GM04503 (cell line): ENCODE measurements around the gene DIPK1A.

Experiments used
- DNase-seq: peaks from one replicate; pipeline ENCODE4 v3.0.0-alpha.2; 2012; ENCODE audit warnings: low read depth

The DIPK1A gene

DNA sequence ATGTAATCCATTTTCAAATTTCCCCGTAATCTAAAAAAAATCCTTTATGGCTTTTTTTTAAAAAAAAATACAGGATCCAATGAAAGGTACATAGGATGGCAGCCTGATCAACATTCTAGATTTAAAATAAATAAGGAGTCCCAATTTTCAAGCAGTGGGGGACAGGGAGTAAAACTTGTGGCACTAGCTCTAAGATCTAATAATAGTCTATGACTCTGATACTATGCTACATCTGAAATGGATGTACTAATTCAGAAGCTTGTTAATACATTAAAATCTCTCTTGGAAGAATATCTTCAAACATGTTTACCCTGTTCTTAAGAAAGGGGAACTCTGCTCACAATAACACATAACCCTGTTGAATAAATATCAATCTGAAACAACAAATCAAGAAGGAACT is 8.5 kb downstream of the DIPK1A start:
- DNase-seq = no peak

DNA sequence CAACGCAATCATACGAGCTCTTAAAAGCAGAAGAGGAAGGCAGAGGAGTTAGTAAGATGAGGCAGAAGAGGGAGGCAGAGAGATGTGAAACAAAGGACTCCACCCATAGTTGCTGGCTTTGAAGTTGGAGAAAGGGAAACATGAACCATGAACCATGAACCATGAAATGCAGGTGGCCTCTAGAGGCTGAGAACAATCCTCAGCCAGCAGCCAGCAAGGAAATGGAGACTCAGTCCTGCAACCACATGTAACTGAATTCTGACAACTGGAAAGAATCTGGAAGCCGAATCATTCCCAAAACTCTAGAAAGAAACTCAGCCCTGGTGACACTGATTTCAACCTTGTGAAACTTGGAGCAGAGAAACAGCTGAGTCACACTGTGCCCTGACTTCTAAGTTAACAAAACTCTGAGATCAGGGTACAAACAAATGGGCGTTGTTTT is 10.1 kb downstream of the DIPK1A start:
- peak; percentile 76 for DNase-seq

DNA sequence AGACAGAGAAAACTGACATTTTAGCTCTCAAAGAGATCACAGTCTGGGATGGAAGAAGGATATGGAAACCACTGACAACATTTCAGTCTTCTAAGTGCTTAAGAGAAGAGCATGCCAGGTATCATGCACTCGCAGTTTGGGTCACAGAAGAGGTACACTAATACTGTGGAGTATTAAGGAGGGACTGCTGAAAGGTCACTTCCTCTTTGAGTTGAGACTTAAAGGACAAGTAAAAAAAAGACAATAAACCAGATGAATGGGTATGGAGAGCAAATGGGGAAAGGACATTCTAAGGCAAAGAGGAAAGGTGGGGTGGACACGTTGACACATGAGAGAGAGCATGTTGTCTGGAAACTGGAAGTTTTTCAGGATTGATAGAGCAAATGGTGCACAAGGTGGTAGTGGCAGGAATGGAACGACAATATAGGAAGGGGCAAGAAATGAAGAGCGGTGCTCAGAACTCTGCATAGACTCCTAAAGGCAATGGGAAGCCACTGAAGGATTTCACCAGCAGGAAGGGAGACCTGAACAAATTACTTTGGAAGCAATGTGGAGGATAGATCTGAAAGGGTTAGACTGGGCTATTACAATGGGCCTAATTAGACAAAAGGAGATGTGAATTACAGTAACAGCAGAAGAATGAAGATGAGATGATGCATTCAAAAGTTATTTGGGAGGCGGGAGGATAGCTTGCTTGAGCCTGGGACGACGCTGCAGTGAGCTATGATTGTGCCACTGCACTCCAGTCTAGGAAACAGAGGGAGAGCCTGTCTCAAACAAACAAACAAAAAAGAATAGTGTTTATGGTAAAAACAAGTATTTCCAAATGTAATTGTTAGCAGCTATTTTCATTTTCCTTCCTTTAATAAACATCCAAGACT is 11.1 kb downstream of the DIPK1A start:
- peak; percentile 75 for DNase-seq

DNA sequence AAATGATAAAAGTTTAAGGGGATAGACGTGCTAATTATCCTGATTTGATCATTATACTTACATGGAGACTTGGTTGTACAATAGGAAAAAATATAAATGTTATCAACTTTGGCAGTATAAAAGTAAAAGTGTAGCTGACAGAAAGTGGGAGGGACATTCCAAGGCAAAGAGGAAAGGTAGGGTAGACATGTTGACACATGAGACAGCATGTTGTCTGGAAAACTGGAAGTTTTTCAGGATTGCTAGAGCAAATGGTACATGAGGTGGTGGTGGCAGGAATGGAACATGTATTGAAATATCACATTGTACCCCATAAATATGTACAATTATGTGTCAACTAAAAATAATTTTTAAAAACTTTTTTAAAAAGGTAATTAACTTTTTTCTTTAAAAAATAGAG is 13.2 kb downstream of the DIPK1A start:
- DNase-seq = no peak

DNA sequence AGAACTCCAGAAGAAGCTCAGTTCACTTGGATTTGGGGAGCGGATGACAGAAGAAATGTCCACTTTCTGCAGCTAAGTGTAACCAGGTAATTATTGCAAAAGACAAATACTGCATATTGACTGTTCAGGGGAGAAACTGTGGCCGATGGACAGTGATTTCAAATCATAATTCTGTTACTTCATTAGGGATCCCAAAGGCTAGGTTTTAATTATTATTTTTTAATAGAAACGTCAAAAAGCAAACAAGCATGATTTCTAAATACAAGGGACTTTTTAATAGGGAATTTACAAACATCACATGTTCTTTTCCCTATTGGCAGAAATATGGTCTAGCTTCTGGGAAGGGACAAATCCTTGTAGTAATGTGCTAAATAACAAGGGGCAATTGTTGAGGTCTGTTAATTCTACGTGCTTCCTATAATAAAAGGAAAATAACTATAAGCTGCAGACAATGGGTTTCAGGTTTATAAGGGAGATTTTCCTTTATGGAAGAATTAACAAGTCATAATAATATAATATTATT is 15.5 kb downstream of the DIPK1A start:
- no peak for DNase-seq

DNA sequence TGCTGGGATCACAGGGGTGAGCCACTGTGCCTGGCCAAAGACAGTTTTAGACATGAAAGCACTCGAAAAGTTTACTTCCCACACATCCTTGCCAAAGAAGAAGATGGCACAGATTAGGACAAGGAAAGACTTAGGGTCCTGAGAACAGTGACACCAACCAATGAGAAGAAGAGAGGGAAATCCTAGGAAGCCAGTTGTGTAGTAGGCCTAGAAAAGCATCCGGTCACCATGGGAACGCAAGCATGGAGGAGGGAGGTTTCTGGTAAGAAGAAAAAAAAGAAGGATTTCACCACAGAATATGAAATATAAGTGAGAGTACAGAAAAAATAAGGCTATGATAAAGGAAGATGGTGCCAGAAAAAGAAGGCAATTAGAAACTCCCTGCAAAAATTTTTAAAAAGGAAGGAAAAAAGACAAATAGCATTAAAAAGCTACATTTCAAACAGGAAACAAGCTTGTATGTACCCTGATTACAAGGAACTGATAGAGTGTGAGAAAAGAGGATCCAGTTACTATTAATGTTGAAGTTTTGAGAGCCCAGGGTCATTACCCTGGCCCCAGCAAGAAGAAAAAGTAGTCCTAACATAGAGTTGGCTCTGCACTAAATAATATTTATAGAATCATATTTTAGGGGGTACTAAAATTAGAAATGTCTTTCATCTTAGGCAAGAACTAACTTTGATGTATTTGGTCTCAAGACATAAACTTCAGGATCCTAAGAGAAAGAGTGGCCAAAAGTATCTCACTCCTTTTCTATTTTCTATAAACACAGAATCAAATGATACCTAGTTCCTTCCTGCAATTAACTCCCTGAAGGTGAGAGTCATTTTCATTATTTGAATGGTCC is 16.1 kb downstream of the DIPK1A start:
- no peak for DNase-seq

DNA sequence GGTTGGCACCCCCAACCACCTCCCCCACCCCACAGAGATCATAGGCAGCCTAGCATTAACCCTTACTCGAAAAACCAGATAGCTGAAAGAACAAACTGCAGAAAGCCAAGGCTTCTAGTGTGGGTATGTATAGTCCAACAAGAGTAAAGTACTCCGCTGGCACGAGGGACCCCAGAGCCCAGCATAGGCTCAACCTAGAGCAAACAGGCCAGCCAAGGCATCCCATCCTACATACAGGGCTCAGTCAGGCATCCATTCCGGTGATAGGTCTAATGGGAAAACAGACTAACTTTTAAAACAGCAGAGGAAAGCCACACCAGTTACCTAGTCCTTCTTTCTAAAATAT is 17.8 kb downstream of the DIPK1A start:
- DNase-seq = no peak

DNA sequence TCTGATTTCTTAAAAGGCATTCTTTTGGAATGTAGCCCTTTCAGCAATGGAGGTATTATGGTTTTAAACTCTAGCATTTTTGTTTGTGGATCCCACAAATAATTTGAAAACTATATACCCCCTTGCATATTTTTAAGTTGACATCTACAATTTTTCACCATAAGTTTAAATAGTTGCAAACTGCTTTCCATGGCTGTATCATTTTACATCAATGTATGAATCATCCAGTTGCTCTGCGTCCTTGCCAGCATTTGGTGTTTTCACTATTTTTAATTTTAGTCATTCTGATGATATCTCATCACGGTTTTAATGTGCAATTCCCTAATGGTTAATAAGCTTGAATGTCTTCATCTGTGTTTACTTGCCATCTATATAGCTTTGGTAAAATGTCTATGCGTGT is 20.7 kb downstream of the DIPK1A start:
- no peak for DNase-seq

DNA sequence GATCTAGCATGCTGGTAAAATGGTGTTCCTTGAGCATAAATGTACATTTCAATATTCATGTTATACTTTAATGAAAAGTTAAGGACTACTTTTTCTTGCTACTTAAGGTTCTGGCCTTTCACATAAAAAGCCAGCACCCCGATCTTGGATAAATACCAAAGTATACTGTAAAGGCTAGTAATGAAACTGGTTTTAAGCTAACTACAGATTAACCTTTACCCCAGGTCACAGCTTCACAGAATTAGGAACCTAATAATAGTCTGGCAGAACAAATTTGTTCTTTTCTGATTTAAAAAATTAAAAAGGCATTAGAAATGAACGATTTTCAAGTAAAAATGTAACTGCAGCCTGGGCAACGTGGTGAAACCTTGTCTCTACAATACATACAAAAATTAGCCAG is 23.5 kb downstream of the DIPK1A start:
- no peak for DNase-seq

DNA sequence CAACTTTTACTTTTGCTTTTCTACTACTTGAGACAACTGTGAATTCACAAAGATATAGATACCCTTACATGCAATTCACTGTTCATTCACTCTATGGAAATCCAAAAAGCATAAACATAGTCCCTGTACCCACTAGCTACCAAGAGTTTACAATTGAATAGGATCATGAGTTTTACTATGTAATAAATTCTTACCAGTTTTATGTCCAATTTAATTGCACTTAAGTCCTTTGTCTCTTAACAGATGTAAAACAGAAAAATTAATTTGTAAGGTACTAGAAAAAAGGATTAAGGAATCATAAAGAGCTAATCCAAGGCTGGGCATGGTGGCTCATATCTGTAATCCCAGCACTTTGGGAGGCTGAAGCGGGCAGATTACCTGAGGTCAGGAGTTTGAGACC is 24.4 kb downstream of the DIPK1A start:
- DNase-seq = no peak

DNA sequence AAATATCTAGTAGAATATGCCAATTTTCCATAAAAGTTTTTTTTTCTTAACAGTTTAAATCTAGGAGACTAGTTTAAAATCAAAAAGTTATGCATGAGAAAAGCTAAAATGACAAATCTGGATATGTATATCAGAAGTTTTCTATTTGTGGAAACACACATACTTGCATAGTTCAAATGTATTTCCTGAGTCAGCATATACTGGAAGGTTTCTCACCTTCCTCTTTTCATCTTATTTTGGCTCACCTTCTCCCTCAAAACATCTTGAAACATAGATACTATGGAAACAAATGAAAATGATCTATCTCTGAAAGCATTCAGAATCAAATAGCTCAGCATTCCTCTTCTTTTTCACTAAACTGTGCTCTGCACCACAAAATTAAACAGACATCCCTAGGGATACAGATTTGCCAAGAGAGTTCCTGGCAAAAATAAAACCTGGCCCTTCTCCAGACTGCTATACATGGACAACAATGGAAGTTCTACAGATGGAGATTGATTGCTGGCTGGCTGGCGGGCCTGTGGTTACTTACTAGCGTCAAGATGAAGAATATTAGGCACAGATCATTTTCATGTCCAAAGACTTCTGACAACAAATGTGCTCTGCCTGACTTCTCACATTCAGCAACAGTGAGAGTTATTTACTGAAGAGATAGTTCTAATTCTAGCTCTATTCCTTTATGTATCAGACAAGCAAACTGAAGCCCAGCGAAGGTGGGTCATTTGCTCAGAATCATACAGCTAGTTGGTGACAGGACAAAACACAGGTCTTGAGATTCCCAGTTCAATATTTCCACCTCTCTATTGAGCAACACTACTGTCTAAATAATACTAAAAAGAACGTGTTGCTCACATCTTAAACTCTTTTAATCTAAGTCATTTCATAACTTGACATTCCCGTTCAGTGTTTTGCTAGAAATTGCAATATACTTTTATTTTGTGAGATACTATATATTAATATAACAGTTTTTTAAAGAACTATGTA is 26.6 kb downstream of the DIPK1A start:
- DNase-seq = peak; percentile 97

DNA sequence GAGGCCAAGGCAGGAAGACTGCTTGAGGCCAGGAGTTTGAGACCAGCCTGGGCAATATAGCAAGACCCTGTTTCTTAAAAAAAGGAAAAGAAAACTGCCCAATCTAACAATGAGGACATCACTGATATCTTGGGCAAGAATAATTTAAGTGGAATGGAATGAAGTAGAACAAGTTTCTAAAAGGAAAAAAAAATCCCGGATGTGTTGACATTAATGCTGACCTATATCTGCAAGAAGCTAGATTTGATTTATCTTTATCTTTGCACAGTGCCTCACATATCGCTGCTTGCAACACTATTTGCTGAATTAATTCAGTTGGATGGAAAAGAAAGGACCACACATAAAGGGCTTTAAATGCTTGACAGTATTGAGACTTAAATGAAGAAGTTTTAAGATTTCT is 27.8 kb downstream of the DIPK1A start:
- DNase-seq = no peak

DNA sequence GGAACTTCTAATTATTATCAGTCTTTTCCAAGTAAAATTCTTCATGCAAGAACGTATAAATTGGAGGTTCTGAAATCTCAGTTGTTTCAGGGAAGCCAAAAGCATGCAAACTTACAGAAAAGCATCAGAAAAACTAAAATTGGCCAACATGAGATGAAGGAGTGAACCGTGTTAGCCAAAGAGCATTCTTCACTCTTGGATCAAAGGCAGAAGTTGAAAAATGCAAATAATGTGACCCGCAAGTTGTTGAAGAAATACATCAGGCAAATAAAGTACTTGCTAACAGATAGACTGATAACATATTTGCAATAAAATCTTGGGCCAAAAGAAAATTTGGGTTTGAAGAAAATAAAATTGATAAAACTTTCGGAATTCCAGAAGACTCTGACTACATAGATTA is 29.6 kb downstream of the DIPK1A start:
- no peak for DNase-seq

DNA sequence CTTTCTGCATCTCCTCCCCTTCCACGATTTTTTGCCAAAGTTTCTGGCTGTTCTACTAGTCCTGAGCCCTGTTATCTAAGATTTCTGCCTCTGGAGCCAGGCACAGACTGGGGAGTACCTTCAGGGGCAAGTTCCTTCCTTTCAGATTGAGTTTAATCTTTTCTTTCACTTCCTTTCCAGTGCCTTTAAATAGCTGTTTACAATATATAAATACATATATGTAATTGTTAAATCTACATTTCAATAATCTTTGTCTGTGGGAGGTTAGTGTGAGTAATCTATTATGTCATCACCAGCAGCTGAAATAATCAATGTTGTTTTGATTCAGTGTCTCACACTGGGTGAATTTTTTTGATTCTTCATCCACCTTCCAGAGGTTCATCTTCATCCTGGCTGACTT is 31.8 kb downstream of the DIPK1A start:
- DNase-seq = no peak

DNA sequence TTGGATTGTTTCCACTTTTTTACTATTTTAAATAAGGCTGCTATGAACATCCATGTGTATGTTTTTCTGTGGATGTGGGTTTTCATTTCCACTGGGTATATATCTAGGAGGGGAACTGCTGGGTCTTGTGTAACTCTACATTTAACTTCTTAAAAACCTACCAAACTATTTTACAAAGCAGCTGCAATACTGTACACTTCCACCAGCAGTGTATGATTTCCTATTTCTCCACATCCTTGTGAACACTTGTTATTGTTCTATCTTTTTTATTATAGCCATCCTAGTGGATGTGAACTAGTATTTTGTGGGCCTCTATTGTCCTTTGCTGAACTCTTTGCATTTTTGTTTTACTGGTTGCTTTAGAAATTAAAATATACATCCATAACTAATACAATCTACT is 33.4 kb downstream of the DIPK1A start:
- no peak for DNase-seq

DNA sequence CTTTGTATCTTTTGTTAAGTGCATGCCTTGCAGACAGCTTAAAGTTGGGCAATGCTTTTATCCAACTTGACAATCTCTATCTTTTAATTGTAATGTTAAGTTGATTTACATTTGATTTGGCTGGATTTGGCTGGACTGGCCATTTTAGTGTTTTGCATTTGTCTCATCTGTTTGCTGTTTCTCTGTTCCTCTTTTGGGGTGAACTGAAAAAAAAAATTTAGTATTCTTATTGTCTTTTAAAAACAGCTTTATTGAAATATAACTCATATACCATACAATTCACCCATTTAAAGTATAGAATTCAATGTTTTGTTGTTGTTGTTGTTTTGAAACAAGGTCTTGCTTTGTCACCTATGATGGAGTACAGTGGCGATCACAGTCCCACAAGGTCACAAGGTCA is 34.4 kb downstream of the DIPK1A start:
- DNase-seq = no peak

DNA sequence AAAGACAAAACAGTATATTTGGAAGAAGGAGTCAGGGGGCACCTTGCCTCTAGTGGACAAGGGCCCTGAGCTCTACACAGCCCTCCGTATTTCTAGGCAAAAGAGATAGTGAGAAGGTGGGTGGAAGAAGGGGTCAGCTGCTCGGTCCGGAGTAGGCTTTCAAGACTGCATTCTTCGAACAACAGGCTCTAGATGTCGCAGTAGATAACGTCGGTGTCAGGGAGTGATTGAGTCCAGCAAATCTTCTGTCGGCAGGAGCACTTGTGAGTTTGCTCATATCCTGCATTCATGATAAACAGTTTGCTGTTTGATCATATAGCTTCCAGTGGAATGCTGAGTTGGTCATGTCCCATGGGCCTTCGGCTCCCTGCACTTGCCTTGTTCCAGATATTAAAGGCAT is 36.8 kb downstream of the DIPK1A start:
- no peak for DNase-seq

DNA sequence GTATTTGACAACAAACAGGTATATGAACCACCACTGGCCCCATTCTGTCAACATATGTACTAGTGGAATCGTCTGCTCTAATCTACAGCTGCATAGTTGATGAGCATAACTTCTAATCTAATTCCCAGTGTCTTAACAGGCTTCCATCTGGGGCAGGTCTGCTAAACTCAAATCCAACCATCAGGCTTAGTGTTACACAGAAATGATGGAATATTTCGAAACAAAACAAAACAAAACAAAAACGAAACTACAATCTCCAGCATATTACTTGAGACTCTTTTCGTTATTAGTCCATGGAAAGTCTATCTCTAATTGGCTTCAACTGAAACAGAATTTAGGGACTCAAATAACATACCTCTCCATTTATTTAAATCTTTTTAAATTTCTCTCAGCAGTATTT is 37.6 kb downstream of the DIPK1A start:
- no peak for DNase-seq

DNA sequence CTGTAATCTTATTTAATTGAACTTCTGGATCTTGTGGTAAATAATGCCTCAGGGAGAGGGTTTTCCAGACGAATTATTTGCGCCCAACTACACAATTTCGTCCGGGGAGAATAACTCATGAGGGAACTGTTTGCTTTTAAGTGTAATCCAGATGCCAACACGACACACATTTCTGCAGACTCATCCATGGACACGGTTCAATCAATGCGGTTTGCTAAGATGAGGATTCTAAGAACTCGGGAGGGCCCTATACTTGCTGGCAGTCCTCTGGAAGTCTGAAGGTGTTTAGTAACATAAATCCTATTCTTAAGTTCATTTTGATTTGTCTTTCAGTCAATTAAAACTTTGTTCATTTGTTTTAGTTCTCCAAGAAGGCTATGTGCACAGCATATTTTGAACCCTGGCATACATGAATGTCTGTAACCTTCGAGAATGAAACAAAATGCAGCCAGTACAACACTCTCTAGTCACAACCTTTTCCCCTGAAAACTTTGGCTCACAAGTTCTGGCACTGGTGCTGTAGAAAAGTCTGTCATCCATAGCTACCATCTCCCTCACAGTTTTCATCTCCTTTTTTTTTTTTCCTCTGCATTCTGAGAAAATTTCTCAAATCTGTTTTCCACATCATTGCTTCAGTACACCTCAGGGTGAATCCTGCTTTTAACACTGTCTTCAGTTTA is 38.8 kb downstream of the DIPK1A start:
- peak; percentile 35 for DNase-seq

DNA sequence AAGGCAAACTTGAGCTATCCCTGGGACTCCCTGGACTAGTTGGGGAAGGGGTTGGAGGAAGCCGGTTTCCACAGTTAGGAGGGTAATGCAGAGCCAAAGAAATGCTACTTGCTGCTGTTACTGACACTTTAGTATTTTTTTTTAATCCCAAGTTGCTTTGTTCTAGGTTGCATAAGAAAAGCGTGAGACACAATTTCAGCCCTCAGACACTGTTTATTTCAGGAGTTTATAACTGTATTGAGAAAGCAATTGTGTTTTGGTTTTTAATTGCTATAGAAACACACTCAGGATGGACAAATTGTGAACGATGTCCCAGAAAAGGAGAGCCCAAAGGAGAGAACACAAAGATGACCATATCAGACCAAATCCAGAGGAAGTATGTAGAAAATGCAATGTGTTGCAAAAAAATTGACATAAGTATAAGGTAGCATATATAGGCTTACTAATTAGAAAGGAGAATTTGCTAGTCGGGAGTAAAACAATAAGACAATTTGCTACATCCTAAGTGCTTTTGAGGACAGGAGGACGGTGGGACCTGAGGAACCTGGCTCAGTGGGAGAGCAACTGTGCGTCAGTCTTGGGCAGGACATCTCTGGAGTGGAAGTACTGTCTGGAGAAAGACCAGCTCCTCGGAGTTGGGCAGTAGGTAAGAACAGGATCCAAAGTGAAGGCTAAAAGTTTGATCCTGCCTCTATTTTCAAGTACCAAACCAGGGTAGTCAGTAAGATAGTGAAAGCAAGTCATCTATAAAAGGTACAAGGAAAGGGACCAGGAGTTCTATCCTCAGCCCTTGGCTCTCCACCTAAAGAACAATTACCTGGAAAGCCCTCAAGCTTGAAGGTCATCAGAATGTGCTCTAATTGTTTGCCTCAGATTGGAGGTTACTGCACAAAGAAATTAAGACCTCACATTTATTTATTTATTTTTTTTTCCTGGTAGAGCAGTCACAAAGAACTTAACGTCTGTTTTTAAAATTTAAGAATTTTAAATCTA is 39.9 kb downstream of the DIPK1A start:
- no peak for DNase-seq
